HG03575 (cell line): ENCODE results near the gene BPIFB3.

Experiments used
- ATAC-seq: cut with Tn5 transposase; IDR thresholded peaks from one replicate; pipeline ENCODE4 v1.9.1; 2021; ENCODE audit not compliant: unreplicated experiment, insufficient number of reproducible peaks, low FRiP score; ENCODE audit errors: extremely low read depth

The BPIFB3 gene

GRCh38 chr20:33015114-33015484 lies 38.6 kb upstream of the BPIFB3 start:
- ATAC-seq, result no peak

GRCh38 chr20:33015700-33016580 lies 37.8 kb upstream of the BPIFB3 start:
- ATAC-seq, result no peak

- ATAC-seq, result no peak
Measured at GRCh38 chr20:33016581-33017109, 37.1 kb upstream of the BPIFB3 start.

- no peak for ATAC-seq
Measured at GRCh38 chr20:33017542-33017941, 36.2 kb upstream of the BPIFB3 start.

- no peak for ATAC-seq
Measured at GRCh38 chr20:33018169-33018931, 35.4 kb upstream of the BPIFB3 start.

GRCh38 chr20:33019465-33020277 lies 34.0 kb upstream of the BPIFB3 start:
- no peak for ATAC-seq

- ATAC-seq, result no peak
Measured at GRCh38 chr20:33020278-33021161, 33.2 kb upstream of the BPIFB3 start.

GRCh38 chr20:33021879-33022278 lies 31.8 kb upstream of the BPIFB3 start:
- no peak for ATAC-seq

- no peak for ATAC-seq
Measured at GRCh38 chr20:33022289-33022688, 31.4 kb upstream of the BPIFB3 start.

GRCh38 chr20:33022694-33023438 lies 30.8 kb upstream of the BPIFB3 start:
- no peak for ATAC-seq

- ATAC-seq, result no peak
Measured at GRCh38 chr20:33023439-33024242, 30.1 kb upstream of the BPIFB3 start.

- ATAC-seq, result no peak
Measured at GRCh38 chr20:33024243-33024560, 29.5 kb upstream of the BPIFB3 start.

GRCh38 chr20:33024609-33025317 lies 28.9 kb upstream of the BPIFB3 start:
- ATAC-seq, result no peak

GRCh38 chr20:33025318-33025876 lies 28.3 kb upstream of the BPIFB3 start:
- ATAC-seq, result no peak

- no peak for ATAC-seq
Measured at GRCh38 chr20:33026072-33026778, 27.5 kb upstream of the BPIFB3 start.
